Measurements from ENCODE around the gene MRPL36. TPM values are rescaled to one million over a fixed set of nuclear protein-coding genes. Genes with fewer than 3 reads are reported as not detected.

MRPL36 gene
- total RNA-seq, 5 donors from 2014 or later (not counting 1 experiment from before 2014, with no cell fraction given): 10.6 to 32.5 (median 29.8) TPM

- Histone ChIP-seq H3K4me1 (ENCODE audit: control insufficient read depth in 1 of 2, extremely low read depth in 1 of 2, insufficient read depth in 2 of 2, low read length in 2 of 2) (no peaks in the 10 kb centered on the region), H3K27ac (ENCODE audit: low read length) (no peak overlapping the region), H3K9me3 (no peaks in the 10 kb centered on the region), H3K4me3 (ENCODE audit: control insufficient read depth in 1 of 2, extremely low read depth in 1 of 2, low read length in 1 of 2) (no peak overlapping the region), H3K27me3 (replicated peaks in 1 of 2; ENCODE audit: control insufficient read depth in 2 of 2, extremely low read depth in 1 of 2, insufficient read depth in 2 of 2, low read length in 1 of 2) (peaks cover 0 to 72% of the 10 kb centered on the region in 2 experiments), H3K36me3 (ENCODE audit: control insufficient read depth in 2 of 2, extremely low read depth in 1 of 2, insufficient read depth in 1 of 2, low read length in 1 of 2) (no peaks in the 10 kb centered on the region)
- no peaks in the 10 kb centered on the region for H3K4me1 Mint-ChIP-seq
- H3K27me3 Mint-ChIP-seq: peaks cover 16 to 40% of the 10 kb centered on the region in 2 donors
- ChIA-PET POLR2A (no interaction called here), CTCF (no interaction called here)
- WGBS (ENCODE audit: insufficient coverage): 40% methylated on average over 13 of the region's 15 CpGs
- DNase-seq (peak in 17 of 35 experiments; percentile 9 to 57 (median 15)), ATAC-seq (replicated peaks in 1 of 4) (no peak)
- H3K36me3 Mint-ChIP-seq: no peaks in the 10 kb centered on the region
- H3K27ac Mint-ChIP-seq: no peak overlapping the region
- peaks cover 1 to 4% (median 1%) of the 10 kb centered on the region in 3 donors for H3K9me3 Mint-ChIP-seq
- H3K4me3 Mint-ChIP-seq: no peak overlapping the region
Observed at GRCh38 chr5:1763548-1763911, 36.1 kb downstream of the MRPL36 start.

DNA sequence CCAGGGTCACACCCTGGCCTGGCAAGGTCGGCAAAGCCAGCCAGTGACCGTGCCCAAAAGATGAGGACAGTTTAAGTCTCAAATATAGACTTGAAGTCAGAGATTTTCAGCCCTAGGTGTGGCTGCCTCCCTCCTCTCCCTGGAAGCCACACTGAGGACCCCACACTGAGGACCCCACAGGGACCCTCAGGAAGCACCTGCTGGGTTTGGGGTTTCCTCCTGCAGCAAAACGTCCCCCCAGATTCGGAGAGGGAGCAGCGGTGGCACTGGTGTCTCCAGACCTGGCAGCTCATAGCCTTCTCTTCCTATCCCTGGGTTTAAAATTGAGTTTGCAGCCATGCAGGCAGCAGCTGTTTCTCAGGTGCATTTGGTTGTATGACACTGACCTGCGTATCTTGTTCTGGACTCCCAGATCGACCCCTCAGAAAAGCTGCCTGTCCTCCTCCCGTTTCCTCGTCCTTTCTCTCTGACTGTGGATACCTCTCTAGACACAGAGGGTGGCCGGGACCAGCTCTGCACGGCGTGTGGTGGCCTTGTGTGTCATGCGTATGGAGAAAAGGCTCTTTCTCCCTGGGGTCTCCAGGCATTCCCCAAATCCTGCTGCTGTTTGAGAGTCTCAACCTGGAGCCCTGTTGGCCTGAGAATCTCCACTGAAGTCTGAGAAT lies 36.6 kb downstream of the MRPL36 start:
- no peaks in the 10 kb centered on the region for H3K4me1 Mint-ChIP-seq
- no peak overlapping the region for H3K4me3 Mint-ChIP-seq
- DNase-seq (peak in 1 of 35 experiments; percentile 21), ATAC-seq (replicated peaks in 1 of 4) (no peak)
- Histone ChIP-seq H3K4me1 (ENCODE audit: control insufficient read depth in 1 of 2, extremely low read depth in 1 of 2, insufficient read depth in 2 of 2, low read length in 2 of 2) (no peaks in the 10 kb centered on the region), H3K27me3 (replicated peaks in 1 of 2; ENCODE audit: control insufficient read depth in 2 of 2, extremely low read depth in 1 of 2, insufficient read depth in 2 of 2, low read length in 1 of 2) (peaks cover 0 to 66% of the 10 kb centered on the region in 2 experiments), H3K4me3 (ENCODE audit: control insufficient read depth in 1 of 2, extremely low read depth in 1 of 2, low read length in 1 of 2) (no peak overlapping the region), H3K27ac (ENCODE audit: low read length) (no peak overlapping the region), H3K9me3 (no peaks in the 10 kb centered on the region), H3K36me3 (ENCODE audit: control insufficient read depth in 2 of 2, extremely low read depth in 1 of 2, insufficient read depth in 1 of 2, low read length in 1 of 2) (no peaks in the 10 kb centered on the region)
- no peaks in the 10 kb centered on the region for H3K36me3 Mint-ChIP-seq
- peaks cover 5 to 9% (median 6%) of the 10 kb centered on the region in 3 donors for H3K9me3 Mint-ChIP-seq
- H3K27ac Mint-ChIP-seq: no peak overlapping the region
- WGBS (ENCODE audit: insufficient coverage): 58% methylated on average over 11 of the region's 13 CpGs
- ChIA-PET CTCF (no interaction called here), POLR2A (no interaction called here)
- peaks cover 21 to 44% of the 10 kb centered on the region in 2 donors for H3K27me3 Mint-ChIP-seq

- H3K27ac Mint-ChIP-seq: peak overlapping the region in 1 of 2 donors; percentile 28
- no peaks in the 10 kb centered on the region for H3K36me3 Mint-ChIP-seq
- CTCF ChIA-PET: no interaction called here
- Histone ChIP-seq H3K27ac (ENCODE audit: low read length) (no peak overlapping the region), H3K4me1 (ENCODE audit: control insufficient read depth in 1 of 2, extremely low read depth in 1 of 2, insufficient read depth in 2 of 2, low read length in 2 of 2) (no peaks in the 10 kb centered on the region), H3K9me3 (no peaks in the 10 kb centered on the region), H3K36me3 (ENCODE audit: control insufficient read depth in 2 of 2, extremely low read depth in 1 of 2, insufficient read depth in 1 of 2, low read length in 1 of 2) (no peaks in the 10 kb centered on the region), H3K27me3 (replicated peaks in 1 of 2; ENCODE audit: control insufficient read depth in 2 of 2, extremely low read depth in 1 of 2, insufficient read depth in 2 of 2, low read length in 1 of 2) (peaks cover 0 to 65% of the 10 kb centered on the region in 2 experiments), H3K4me3 (ENCODE audit: control insufficient read depth in 1 of 2, extremely low read depth in 1 of 2, low read length in 1 of 2) (no peak overlapping the region)
- H3K27me3 Mint-ChIP-seq: peaks cover 21 to 44% of the 10 kb centered on the region in 2 donors
- 77% methylated on average over 22 of the region's 25 CpGs for WGBS (ENCODE audit: insufficient coverage)
- DNase-seq (peak in 1 of 35 experiments; percentile 4), ATAC-seq (replicated peaks in 1 of 4) (no peak)
- POLR2A ChIA-PET: no interaction called here
- peaks cover 5 to 10% (median 6%) of the 10 kb centered on the region in 3 donors for H3K9me3 Mint-ChIP-seq
- H3K4me3 Mint-ChIP-seq: no peak overlapping the region
- H3K4me1 Mint-ChIP-seq: no peaks in the 10 kb centered on the region
Observed at GRCh38 chr5:1762121-1762882, 37.3 kb downstream of the MRPL36 start.

DNA sequence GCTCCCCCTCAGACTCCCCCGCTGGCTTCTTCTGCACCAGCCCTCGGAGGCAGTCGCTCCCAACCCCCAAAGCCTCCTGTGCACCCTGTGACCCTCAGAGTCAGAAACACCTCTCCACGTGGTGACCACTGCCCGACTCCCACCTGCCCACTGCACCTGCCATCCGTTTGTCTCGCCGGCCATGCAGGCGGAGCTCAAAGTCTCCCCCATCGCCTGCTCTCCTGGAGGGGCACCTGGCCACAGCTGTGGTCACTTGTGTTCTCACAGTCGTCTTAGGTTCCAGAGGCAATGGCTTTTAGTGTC lies 38.2 kb downstream of the MRPL36 start:
- no peaks in the 10 kb centered on the region for H3K4me1 ChIP-seq (ENCODE audit: control insufficient read depth in 1 of 2, extremely low read depth in 1 of 2, insufficient read depth in 2 of 2, low read length in 2 of 2)
- H3K27ac ChIP-seq (ENCODE audit: low read length): no peak overlapping the region
- 74% methylated on average over 6 of the region's 11 CpGs for WGBS (ENCODE audit: insufficient coverage)
- CTCF ChIA-PET: no interaction called here
- H3K36me3 ChIP-seq (ENCODE audit: control insufficient read depth in 2 of 2, extremely low read depth in 1 of 2, insufficient read depth in 1 of 2, low read length in 1 of 2): no peaks in the 10 kb centered on the region
- ATAC-seq (replicated peaks in 1 of 4) (no peak), DNase-seq (peak in 1 of 35 experiments; percentile 14)
- no peak overlapping the region for H3K4me3 ChIP-seq (ENCODE audit: control insufficient read depth in 1 of 2, extremely low read depth in 1 of 2, low read length in 1 of 2)
- no peaks in the 10 kb centered on the region for H3K9me3 ChIP-seq
- peaks cover 5 to 10% (median 6%) of the 10 kb centered on the region in 3 donors for H3K9me3 Mint-ChIP-seq
- H3K27me3 Mint-ChIP-seq: peaks cover 21 to 47% of the 10 kb centered on the region in 2 donors
- no peak overlapping the region for H3K4me3 Mint-ChIP-seq
- no peaks in the 10 kb centered on the region for H3K36me3 Mint-ChIP-seq
- POLR2A ChIA-PET: no interaction called here
- H3K4me1 Mint-ChIP-seq: no peaks in the 10 kb centered on the region
- peaks cover 0 to 66% of the 10 kb centered on the region in 2 experiments for H3K27me3 ChIP-seq (replicated peaks in 1 of 2; ENCODE audit: control insufficient read depth in 2 of 2, extremely low read depth in 1 of 2, insufficient read depth in 2 of 2, low read length in 1 of 2)
- no peak overlapping the region for H3K27ac Mint-ChIP-seq

- Mint-ChIP-seq H3K4me1 (no peaks in the 10 kb centered on the region), H3K27ac (no peak overlapping the region), H3K27me3 (peaks cover 21 to 44% of the 10 kb centered on the region in 2 donors), H3K36me3 (no peaks in the 10 kb centered on the region), H3K9me3 (peaks cover 5 to 10% (median 6%) of the 10 kb centered on the region in 3 donors), H3K4me3 (no peak overlapping the region)
- no peaks in the 10 kb centered on the region for H3K4me1 ChIP-seq (ENCODE audit: control insufficient read depth in 1 of 2, extremely low read depth in 1 of 2, insufficient read depth in 2 of 2, low read length in 2 of 2)
- ChIA-PET POLR2A (no interaction called here), CTCF (no interaction called here)
- H3K27ac ChIP-seq (ENCODE audit: low read length): no peak overlapping the region
- DNase-seq (peak in 1 of 35 experiments; percentile 9), ATAC-seq (replicated peaks in 1 of 4) (no peak)
- H3K27me3 ChIP-seq (replicated peaks in 1 of 2; ENCODE audit: control insufficient read depth in 2 of 2, extremely low read depth in 1 of 2, insufficient read depth in 2 of 2, low read length in 1 of 2): peaks cover 0 to 61% of the 10 kb centered on the region in 2 experiments
- no peaks in the 10 kb centered on the region for H3K36me3 ChIP-seq (ENCODE audit: control insufficient read depth in 2 of 2, extremely low read depth in 1 of 2, insufficient read depth in 1 of 2, low read length in 1 of 2)
- H3K9me3 ChIP-seq: no peaks in the 10 kb centered on the region
- H3K4me3 ChIP-seq (ENCODE audit: control insufficient read depth in 1 of 2, extremely low read depth in 1 of 2, low read length in 1 of 2): no peak overlapping the region
- WGBS (ENCODE audit: insufficient coverage): 84% methylated on average over 24 of the region's 28 CpGs
Observed at GRCh38 chr5:1760656-1761452, 38.8 kb downstream of the MRPL36 start.

GRCh38 chr5:1760231-1760630 lies 39.4 kb downstream of the MRPL36 start:
- CTCF ChIA-PET: no interaction called here

More at GRCh38 chr5:1760231-1760630, 39.4 kb downstream of the MRPL36 start:
- Mint-ChIP-seq H3K4me1 (no peaks in the 10 kb centered on the region), H3K9me3 (peaks cover 5 to 10% (median 6%) of the 10 kb centered on the region in 3 donors), H3K4me3 (no peak overlapping the region), H3K36me3 (no peaks in the 10 kb centered on the region), H3K27ac (no peak overlapping the region), H3K27me3 (peaks cover 18 to 40% of the 10 kb centered on the region in 2 donors)
- no peak for DNase-seq
- Histone ChIP-seq H3K27me3 (replicated peaks in 1 of 2; ENCODE audit: control insufficient read depth in 2 of 2, extremely low read depth in 1 of 2, insufficient read depth in 2 of 2, low read length in 1 of 2) (peaks cover 0 to 56% of the 10 kb centered on the region in 2 experiments), H3K36me3 (ENCODE audit: control insufficient read depth in 2 of 2, extremely low read depth in 1 of 2, insufficient read depth in 1 of 2, low read length in 1 of 2) (no peaks in the 10 kb centered on the region), H3K4me3 (ENCODE audit: control insufficient read depth in 1 of 2, extremely low read depth in 1 of 2, low read length in 1 of 2) (no peak overlapping the region), H3K27ac (ENCODE audit: low read length) (no peak overlapping the region), H3K4me1 (ENCODE audit: control insufficient read depth in 1 of 2, extremely low read depth in 1 of 2, insufficient read depth in 2 of 2, low read length in 2 of 2) (no peaks in the 10 kb centered on the region), H3K9me3 (no peaks in the 10 kb centered on the region)
- POLR2A ChIA-PET: no interaction called here
- whole genome bisulfite sequencing (ENCODE audit: insufficient coverage): no CpG with 5 or more reads among the region's 4 CpGs
- ATAC-seq (replicated peaks in 1 of 4): no peak
